Panc1 (cell line): ENCODE measurements around the gene CTR9. TPM values are rescaled to one million over a fixed set of nuclear protein-coding genes. Genes with fewer than 3 reads are reported as not detected.

Experiments used
- ATAC-seq: fragments of 200-7000 bp; cut with Tn5 transposase; 2 replicates; pipeline ENCODE4 v1.9.1; 2020; ENCODE audit warnings: mild to moderate bottlenecking, moderate library complexity
- BruUV-seq: library from RNA; stranded (reverse); fragments of 400-500 nt; replicated peaks from 2 replicates; lab custom pipeline; 2021; lab: Mats Ljungman, UMichigan
- CTCF ChIA-PET: fragments of 300-600 bp; sonication (Branson Sonifier 250); formaldehyde crosslinking; loops from one replicate; lab custom pipeline; 2022; ENCODE audit warnings: antibody characterized with exemption; lab: Charles Lee
- POLR2A ChIA-PET: fragments of 300-600 bp; sonication (Branson Sonifier 250); formaldehyde crosslinking; loops from one replicate; lab custom pipeline; 2022; ENCODE audit warnings: antibody characterized with exemption; lab: Charles Lee
- DNase-seq: peaks from one replicate; pipeline ENCODE4 v3.0.0-alpha.2; 2010; ENCODE audit warnings: low read depth, low spot score
- H3K27ac ChIP-seq: 2 replicates; pipeline ENCODE4 v1.5.1; 2011; ENCODE audit warnings: mild to moderate bottlenecking, low read length, inconsistent platforms
- H3K27me3 ChIP-seq: fragments of 200-500 bp; sonication (Bioruptor generic); 2 replicates; pipeline ENCODE4 v1.6.0; 2014; ENCODE audit warnings: low read length, inconsistent platforms; ENCODE audit not compliant: control insufficient read depth, insufficient read depth
- H3K36me3 ChIP-seq: fragments of 200-500 bp; sonication (Bioruptor generic); 2 replicates; pipeline ENCODE4 v1.5.1; 2014; ENCODE audit warnings: inconsistent platforms, mild to moderate bottlenecking, low read length, moderate library complexity; ENCODE audit not compliant: control insufficient read depth, insufficient read depth
- H3K4me1 ChIP-seq: 2 replicates; pipeline ENCODE4 v1.5.1; 2011; ENCODE audit warnings: inconsistent platforms, mild to moderate bottlenecking, low read length, moderate library complexity; ENCODE audit not compliant: control insufficient read depth, insufficient read depth
- H3K4me3 ChIP-seq, 2 experiments: 2 replicates each; pipeline ENCODE4 v1.5.1; 2011 to 2012; ENCODE audit warnings: low read depth in 2 of 2, low read length in 2 of 2, mild to moderate bottlenecking in 2 of 2, inconsistent platforms in 1 of 2, moderate library complexity in 1 of 2
- H3K9me3 ChIP-seq: fragments of 200-500 bp; sonication (Bioruptor generic); 2 replicates; pipeline ENCODE4 v1.5.1; 2014; ENCODE audit warnings: low read depth, mild to moderate bottlenecking, inconsistent platforms, low read length, moderate library complexity; ENCODE audit not compliant: control insufficient read depth, insufficient read depth
- POLR2AphosphoS5 ChIP-seq: IDR thresholded peaks from 2 replicates; pipeline ENCODE4 v1.6.1; 2012; ENCODE audit warnings: mild to moderate bottlenecking, low read depth, low read length, moderate library complexity
- SIN3A ChIP-seq: IDR thresholded peaks from 2 replicates; pipeline ENCODE4 v1.6.1; 2012; ENCODE audit warnings: low read depth, mild to moderate bottlenecking, low read length, moderate library complexity, borderline replicate concordance; ENCODE audit not compliant: insufficient read depth
- TCF7L2 ChIP-seq: IDR thresholded peaks from 2 replicates; pipeline ENCODE4 v1.6.1; 2011; ENCODE audit warnings: mild to moderate bottlenecking, low read depth, low read length, inconsistent platforms
- in situ Hi-C: cut with HindIII; loops from 2 replicates; pipeline ENCODE4 v1.10.0; 2016; ENCODE audit warnings: low sequenced_read_pairs, low pct_unique_long_range_greater_than_20kb
- intact Hi-C: fragments of 100-400 bp; cut with micrococcal nuclease; formaldehyde crosslinking; loops from one replicate; pipeline ENCODE4 v1.10.0; 2022; ENCODE audit not compliant: unreplicated experiment
- total RNA-seq: library from RNA; stranded (reverse); gene quantifications from one replicate; pipeline ENCODE4 v1.2.1, GENCODE V29; 2021; ENCODE audit not compliant: unreplicated experiment
- TF ChIP-seq, protein P1 (sequence below), 2 experiments: IDR thresholded peaks; 2 replicates each; pipeline ENCODE4 v1.6.1; 2011 to 2012; ENCODE audit warnings: low read depth in 2 of 2, control low read depth in 1 of 2, low read length in 1 of 2, mild to moderate bottlenecking in 1 of 2, moderate library complexity in 1 of 2; ENCODE audit not compliant: insufficient read depth in 1 of 2
- TF ChIP-seq, protein P2 (sequence below): fragments of 450-650 bp; IDR thresholded peaks from 2 replicates; pipeline ENCODE4 v1.5.1; 2017; ENCODE audit warnings: mild to moderate bottlenecking

The CTR9 gene
- total RNA-seq, 1 experiment from 2014 or later: 60.1 TPM

GRCh38 chr11:10722307-10722706 is 28.7 kb upstream of the CTR9 start:
- no peak overlapping the region for H3K27ac ChIP-seq
- H3K9me3 ChIP-seq: no peaks in the 10 kb centered on the region
- POLR2A ChIA-PET: no interaction called here
- intact Hi-C loops (no loop called here), in situ Hi-C loops (no loop called here)
- TF ChIP-seq, protein P1, sequence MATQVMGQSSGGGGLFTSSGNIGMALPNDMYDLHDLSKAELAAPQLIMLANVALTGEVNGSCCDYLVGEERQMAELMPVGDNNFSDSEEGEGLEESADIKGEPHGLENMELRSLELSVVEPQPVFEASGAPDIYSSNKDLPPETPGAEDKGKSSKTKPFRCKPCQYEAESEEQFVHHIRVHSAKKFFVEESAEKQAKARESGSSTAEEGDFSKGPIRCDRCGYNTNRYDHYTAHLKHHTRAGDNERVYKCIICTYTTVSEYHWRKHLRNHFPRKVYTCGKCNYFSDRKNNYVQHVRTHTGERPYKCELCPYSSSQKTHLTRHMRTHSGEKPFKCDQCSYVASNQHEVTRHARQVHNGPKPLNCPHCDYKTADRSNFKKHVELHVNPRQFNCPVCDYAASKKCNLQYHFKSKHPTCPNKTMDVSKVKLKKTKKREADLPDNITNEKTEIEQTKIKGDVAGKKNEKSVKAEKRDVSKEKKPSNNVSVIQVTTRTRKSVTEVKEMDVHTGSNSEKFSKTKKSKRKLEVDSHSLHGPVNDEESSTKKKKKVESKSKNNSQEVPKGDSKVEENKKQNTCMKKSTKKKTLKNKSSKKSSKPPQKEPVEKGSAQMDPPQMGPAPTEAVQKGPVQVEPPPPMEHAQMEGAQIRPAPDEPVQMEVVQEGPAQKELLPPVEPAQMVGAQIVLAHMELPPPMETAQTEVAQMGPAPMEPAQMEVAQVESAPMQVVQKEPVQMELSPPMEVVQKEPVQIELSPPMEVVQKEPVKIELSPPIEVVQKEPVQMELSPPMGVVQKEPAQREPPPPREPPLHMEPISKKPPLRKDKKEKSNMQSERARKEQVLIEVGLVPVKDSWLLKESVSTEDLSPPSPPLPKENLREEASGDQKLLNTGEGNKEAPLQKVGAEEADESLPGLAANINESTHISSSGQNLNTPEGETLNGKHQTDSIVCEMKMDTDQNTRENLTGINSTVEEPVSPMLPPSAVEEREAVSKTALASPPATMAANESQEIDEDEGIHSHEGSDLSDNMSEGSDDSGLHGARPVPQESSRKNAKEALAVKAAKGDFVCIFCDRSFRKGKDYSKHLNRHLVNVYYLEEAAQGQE (IDR thresholded peaks at IDR 0.05; ENCODE audit: insufficient read depth in 1 of 2, low read depth in 2 of 2, low read length in 1 of 2): no peak
- TF ChIP-seq, protein P2, sequence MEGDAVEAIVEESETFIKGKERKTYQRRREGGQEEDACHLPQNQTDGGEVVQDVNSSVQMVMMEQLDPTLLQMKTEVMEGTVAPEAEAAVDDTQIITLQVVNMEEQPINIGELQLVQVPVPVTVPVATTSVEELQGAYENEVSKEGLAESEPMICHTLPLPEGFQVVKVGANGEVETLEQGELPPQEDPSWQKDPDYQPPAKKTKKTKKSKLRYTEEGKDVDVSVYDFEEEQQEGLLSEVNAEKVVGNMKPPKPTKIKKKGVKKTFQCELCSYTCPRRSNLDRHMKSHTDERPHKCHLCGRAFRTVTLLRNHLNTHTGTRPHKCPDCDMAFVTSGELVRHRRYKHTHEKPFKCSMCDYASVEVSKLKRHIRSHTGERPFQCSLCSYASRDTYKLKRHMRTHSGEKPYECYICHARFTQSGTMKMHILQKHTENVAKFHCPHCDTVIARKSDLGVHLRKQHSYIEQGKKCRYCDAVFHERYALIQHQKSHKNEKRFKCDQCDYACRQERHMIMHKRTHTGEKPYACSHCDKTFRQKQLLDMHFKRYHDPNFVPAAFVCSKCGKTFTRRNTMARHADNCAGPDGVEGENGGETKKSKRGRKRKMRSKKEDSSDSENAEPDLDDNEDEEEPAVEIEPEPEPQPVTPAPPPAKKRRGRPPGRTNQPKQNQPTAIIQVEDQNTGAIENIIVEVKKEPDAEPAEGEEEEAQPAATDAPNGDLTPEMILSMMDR: no peak
- no peak for TF ChIP-seq SIN3A
- no peak for TF ChIP-seq POLR2AphosphoS5
- no peak for TF ChIP-seq TCF7L2
- no TSS peak for BruUV-seq
- H3K36me3 ChIP-seq: no peaks in the 10 kb centered on the region
- CTCF ChIA-PET: no interaction called here
- H3K27me3 ChIP-seq: no peaks in the 10 kb centered on the region
- no peak overlapping the region for H3K4me3 ChIP-seq
- no peaks in the 10 kb centered on the region for H3K4me1 ChIP-seq
- DNase-seq (no peak), ATAC-seq (no peak)

GRCh38 chr11:10725114-10725906 is 25.7 kb upstream of the CTR9 start:
- H3K27me3 ChIP-seq: no peaks in the 10 kb centered on the region
- no peaks in the 10 kb centered on the region for H3K36me3 ChIP-seq
- in situ Hi-C loops: no loop called here
- ChIA-PET POLR2A (interaction anchor here (0.6 kb wide), 1 partner anchor 943 kb away, joined by 6 read pairs; no protein-coding TSS in a partner anchor), CTCF (interaction anchor here (0.9 kb wide), 1 partner anchor 320 kb away, joined by 3 read pairs; no protein-coding TSS in a partner anchor)
- ATAC-seq (no peak), DNase-seq (no peak)
- no peaks in the 10 kb centered on the region for H3K4me1 ChIP-seq
- no peak overlapping the region for H3K27ac ChIP-seq
- no peak for TF ChIP-seq TCF7L2
- TF ChIP-seq, protein P2: no peak
- TF ChIP-seq POLR2AphosphoS5: no peak
- TF ChIP-seq, protein P1 (IDR thresholded peaks at IDR 0.05; ENCODE audit: insufficient read depth in 1 of 2, low read depth in 2 of 2, low read length in 1 of 2): no peak
- no peak for TF ChIP-seq SIN3A
- no peaks in the 10 kb centered on the region for H3K9me3 ChIP-seq
- intact Hi-C loops: no loop called here
- BruUV-seq: no TSS peak
- no peak overlapping the region for H3K4me3 ChIP-seq
